K562 (cell line): Measurements from ENCODE around the gene HSPB8. TPM values are rescaled to one million over a fixed set of nuclear protein-coding genes. Genes with fewer than 3 reads are reported as not detected.
A peak's percentile ranks its signal among the peaks of the same experiment; 100 is the strongest.

Experiments
- ATAC-seq: fragments of 200-7000 bp; cut with Tn5 transposase; 3 replicates; pipeline ENCODE4 v1.9.1; 2020; ENCODE audit warnings: moderate library complexity
- BruUV-seq: library from RNA; stranded (reverse); fragments of 400-500 nt; replicated peaks from 2 replicates; lab custom pipeline; 2021; lab: Mats Ljungman, UMichigan
- CTCF ChIA-PET: fragments of 300-600 bp; formaldehyde crosslinking; extraction: SDS; loops from one replicate; lab custom pipeline; 2021; ENCODE audit warnings: low intra/inter-chr PET ratio; lab: Yijun Ruan, JAX
- POLR2A ChIA-PET: fragments of 300-600, 350-650 bp; sonication (Branson Sonifier 250); formaldehyde crosslinking; extraction: SDS; loops from one replicate; lab custom pipeline; 2021; ENCODE audit warnings: antibody characterized with exemption, inconsistent platforms; lab: Yijun Ruan, JAX
- DNase-seq, 4 experiments: peaks; one replicate each; pipeline versions ENCODE4 v3.0.0 to v3.0.0-alpha.2; 2011 to 2018; ENCODE audit warnings: low spot score in 3 of 4, mixed read lengths in 3 of 4; ENCODE audit errors: extremely low read depth in 1 of 4
- FAIRE-seq: peaks from 2 replicates; lab custom pipeline; 2011; peaks lifted over from hg19 to GRCh38; lab: Jason Lieb, UNC
- H2AFZ ChIP-seq: 2 replicates; pipeline ENCODE4 v1.6.0; 2011; ENCODE audit warnings: low read depth, low read length, control low read depth, inconsistent platforms
- H3K27ac ChIP-seq: fragments of 200-600 bp; 3 replicates; pipeline ENCODE4 v1.8.0; 2011; ENCODE audit warnings: low read depth, mild to moderate bottlenecking, control low read depth, inconsistent platforms, low read length, moderate library complexity, mixed read lengths; ENCODE audit errors: extremely low read depth
- H3K27me3 ChIP-seq, 2 experiments: fragments of 300-600 bp in 1 of 2; 2 replicates in 1 of 2; 3 replicates in 1 of 2; pipeline versions ENCODE4 v1.6.0 to v1.8.0; 2011; ENCODE audit warnings: inconsistent platforms in 2 of 2, low read length in 2 of 2, mild to moderate bottlenecking in 1 of 2, mixed read lengths in 1 of 2, moderate library complexity in 1 of 2; ENCODE audit not compliant: control insufficient read depth in 2 of 2, insufficient read depth in 2 of 2
- H3K36me3 ChIP-seq: fragments of 300-600 bp; 3 replicates; pipeline ENCODE4 v1.8.0; 2011; ENCODE audit warnings: mild to moderate bottlenecking, low read length, inconsistent platforms; ENCODE audit not compliant: control insufficient read depth, insufficient read depth
- H3K4me1 ChIP-seq, 2 experiments: fragments of 200-600 bp in 1 of 2; replicated peaks in 1 of 2; 2 replicates in 1 of 2; 3 replicates in 1 of 2; pipeline versions ENCODE4 v1.5.1 to v1.8.0; 2011; ENCODE audit warnings: inconsistent platforms in 2 of 2, low read length in 2 of 2, mild to moderate bottlenecking in 1 of 2, mixed read lengths in 1 of 2, moderate library complexity in 1 of 2; ENCODE audit not compliant: control insufficient read depth in 2 of 2, insufficient read depth in 2 of 2
- H3K4me2 ChIP-seq: 2 replicates; pipeline ENCODE4 v1.6.1; 2011; ENCODE audit warnings: low read length, control low read depth, inconsistent platforms, mixed read lengths; ENCODE audit not compliant: insufficient read depth
- H3K4me3 ChIP-seq: fragments of 200-600 bp; sonication (generic), shearing (Covaris generic); 2 replicates; pipeline ENCODE4 v1.5.1; 2016; ENCODE audit warnings: control low read depth, inconsistent platforms
- H3K79me2 ChIP-seq: fragments of 200-600 bp; 3 replicates; pipeline ENCODE4 v1.8.0; 2011; ENCODE audit warnings: low read length, inconsistent platforms; ENCODE audit not compliant: control insufficient read depth, insufficient read depth
- H3K9ac ChIP-seq, 2 experiments: 2 replicates each; pipeline versions ENCODE4 v1.6.0 to v1.6.1; 2011; ENCODE audit warnings: low read depth in 2 of 2, low read length in 2 of 2, control low read depth in 1 of 2, inconsistent platforms in 1 of 2, mild to moderate bottlenecking in 1 of 2, mixed read lengths in 1 of 2; ENCODE audit not compliant: insufficient read depth in 1 of 2
- H3K9me1 ChIP-seq: one replicate; pipeline ENCODE4 v1.6.0; 2011; ENCODE audit warnings: inconsistent platforms, mild to moderate bottlenecking, low read length, moderate library complexity; ENCODE audit not compliant: control insufficient read depth, insufficient read depth
- H3K9me3 ChIP-seq: replicated peaks from 2 replicates; pipeline ENCODE4 v1.5.1; 2011; ENCODE audit warnings: low read depth, low read length, inconsistent platforms; ENCODE audit not compliant: control insufficient read depth, insufficient read depth
- H4K20me1 ChIP-seq: replicated peaks from 2 replicates; pipeline ENCODE4 v1.6.1; 2011; ENCODE audit warnings: low read length, inconsistent platforms, mixed read lengths; ENCODE audit not compliant: control insufficient read depth, insufficient read depth
- ARHGAP35 ChIP-seq: fragments of 450-650 bp; IDR thresholded peaks from 2 replicates; pipeline ENCODE4 v1.6.1; 2018; ENCODE audit not compliant: partially characterized antibody
- ATF7 ChIP-seq: fragments of 450-650 bp; IDR thresholded peaks from 2 replicates; pipeline ENCODE4 v1.7.1; 2014; ENCODE audit warnings: mild to moderate bottlenecking, moderate library complexity
- C11orf30 ChIP-seq: fragments of 450-650 bp; IDR thresholded peaks from 2 replicates; pipeline ENCODE4 v1.6.1; 2016; ENCODE audit warnings: low read depth, mild to moderate bottlenecking
- FOS ChIP-seq: IDR thresholded peaks from 3 replicates; pipeline ENCODE4 v1.6.1; 2011; ENCODE audit not compliant: insufficient read length; ENCODE audit errors: extremely low read depth
- JUN ChIP-seq, 2 experiments: sonication (generic) in 1 of 2; formaldehyde crosslinking in 1 of 2; IDR thresholded peaks; 2 replicates each; pipeline versions ENCODE4 v1.6.1 to v1.8.0; 2012 to 2022; ENCODE audit warnings: borderline replicate concordance in 2 of 2, mild to moderate bottlenecking in 2 of 2, improper control_type of control experiment in 1 of 2, low read depth in 1 of 2, low read length in 1 of 2, missing genetic modification reagents in 1 of 2
- MAFG ChIP-seq: fragments of 450-650 bp; conservative IDR thresholded peaks from 2 replicates; pipeline ENCODE4 v1.6.1; 2016; ENCODE audit warnings: missing genetic modification characterization, missing compliant biosample characterization
- PHTF2 ChIP-seq: fragments of 250-450 bp; sonication (Bioruptor Pico); IDR thresholded peaks from 2 replicates; pipeline ENCODE4 v1.5.0; 2021; ENCODE audit warnings: mild to moderate bottlenecking
- SNRNP70 ChIP-seq: fragments of 200-400 bp; formaldehyde crosslinking; optimal IDR thresholded peaks from 2 replicates; pipeline ENCODE3; 2017; ENCODE audit warnings: low read depth, low read length
- U2AF2 ChIP-seq: fragments of 200-400 bp; formaldehyde crosslinking; optimal IDR thresholded peaks from 2 replicates; pipeline ENCODE3; 2017; ENCODE audit warnings: low read depth, mild to moderate bottlenecking, low read length
- YBX1 ChIP-seq: fragments of 450-650 bp; IDR thresholded peaks from 2 replicates; pipeline ENCODE4 v1.7.1; 2016; ENCODE audit warnings: mild to moderate bottlenecking
- ZBTB26 ChIP-seq: fragments of 450-650 bp; formaldehyde crosslinking; IDR thresholded peaks from 2 replicates; pipeline ENCODE4 v1.4.0; 2022; ENCODE audit warnings: missing genetic modification characterization
- ZNF316 ChIP-seq: fragments of 450-650 bp; IDR thresholded peaks from 2 replicates; pipeline ENCODE4 v1.6.1; 2016
- WGBS: fragments of 100-300 bp; shearing (Covaris generic); methylation state at CpG from one replicate; pipeline ENCODE4 v1.1.6; 2016; ENCODE audit warnings: low coverage, mixed read lengths; ENCODE audit not compliant: insufficient coverage; ENCODE audit errors: missing lambda C conversion rate; 5-methylcytosine and 5-hydroxymethylcytosine counted together
- in situ Hi-C: fragments of 300-500 bp; cut with MboI; formaldehyde crosslinking; loops from 4 replicates; pipeline ENCODE4 v1.15.0; 2018; ENCODE audit warnings: inconsistent platforms, mixed read lengths
- intact Hi-C: fragments of 100-400 bp; cut with micrococcal nuclease; formaldehyde crosslinking; loops from 2 replicates; pipeline ENCODE4 v1.14.2; 2022
- polyA plus RNA-seq, 8 experiments: library from polyadenylated mRNA; depleted of rRNA in 4 of 8; stranded (reverse) in 5 of 8; unstranded in 3 of 8; fragments of >200 nt; fragmentation: Nextera tagmentation in 2 of 8; fragmentation: Illumina TruSeq in 1 of 8; extraction: Ambion mirVana in 2 of 8; extraction: Trizol in 1 of 8; gene quantifications; 2 replicates each; pipeline versions ENCODE4 v1.2.1 to v1.2.3, GENCODE V29; 2011 to 2014; ENCODE audit warnings: inconsistent platforms in 1 of 8, missing spikeins in 1 of 8
- total RNA-seq, 7 experiments: library from RNA; depleted of rRNA in 6 of 7; stranded (reverse); fragments of >200 nt in 6 of 7; fragmentation: Illumina TruSeq in 2 of 7; extraction: Trizol in 2 of 7; gene quantifications; 2 replicates each; pipeline versions ENCODE4 v1.2.1 to v1.2.3, GENCODE V29; 2011 to 2021; ENCODE audit warnings: low replicate concordance in 1 of 7
- TF ChIP-seq, protein P1 (sequence below): fragments of 450-650 bp; IDR thresholded peaks from 2 replicates; pipeline ENCODE4 v1.6.1; 2014; ENCODE audit warnings: low read depth, mild to moderate bottlenecking, moderate library complexity, borderline replicate concordance
- TF ChIP-seq, protein P2 (sequence below): sonication (generic); formaldehyde crosslinking; IDR thresholded peaks from 2 replicates; pipeline ENCODE4 v1.8.0; 2022; ENCODE audit warnings: mild to moderate bottlenecking, missing genetic modification reagents

HSPB8 gene
- total and polyA plus RNA-seq, 9 of the 15 experiments (the other 6 are each of a cell fraction or from before 2014, with no cell fraction given) = 0.13 TPM; not detected in 8

DNA sequence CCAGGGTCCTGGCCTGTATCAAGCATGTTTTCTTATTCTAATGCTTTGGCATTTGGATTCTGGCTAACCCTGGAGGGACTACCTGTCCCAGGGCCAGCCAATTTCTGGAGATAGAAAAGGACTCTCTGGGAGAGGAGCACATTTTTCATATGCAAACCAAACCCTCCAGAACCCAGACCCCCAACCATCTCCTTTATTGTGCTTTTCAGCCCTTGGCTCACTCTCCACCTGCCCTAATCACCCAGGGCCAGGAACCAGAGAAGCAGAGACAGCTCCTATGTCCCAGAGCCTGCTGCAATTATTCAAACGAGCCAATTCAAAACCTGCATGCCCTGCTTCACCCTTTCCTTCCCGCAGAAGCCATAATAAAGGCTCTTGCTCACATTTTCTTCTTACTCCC is 23.8 kb downstream of the HSPB8 start (continued):
- TF ChIP-seq, protein P1, sequence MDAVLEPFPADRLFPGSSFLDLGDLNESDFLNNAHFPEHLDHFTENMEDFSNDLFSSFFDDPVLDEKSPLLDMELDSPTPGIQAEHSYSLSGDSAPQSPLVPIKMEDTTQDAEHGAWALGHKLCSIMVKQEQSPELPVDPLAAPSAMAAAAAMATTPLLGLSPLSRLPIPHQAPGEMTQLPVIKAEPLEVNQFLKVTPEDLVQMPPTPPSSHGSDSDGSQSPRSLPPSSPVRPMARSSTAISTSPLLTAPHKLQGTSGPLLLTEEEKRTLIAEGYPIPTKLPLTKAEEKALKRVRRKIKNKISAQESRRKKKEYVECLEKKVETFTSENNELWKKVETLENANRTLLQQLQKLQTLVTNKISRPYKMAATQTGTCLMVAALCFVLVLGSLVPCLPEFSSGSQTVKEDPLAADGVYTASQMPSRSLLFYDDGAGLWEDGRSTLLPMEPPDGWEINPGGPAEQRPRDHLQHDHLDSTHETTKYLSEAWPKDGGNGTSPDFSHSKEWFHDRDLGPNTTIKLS = no peak
- no peak for TF ChIP-seq ZBTB26 (CRISPR knock-in tag)

DNA sequence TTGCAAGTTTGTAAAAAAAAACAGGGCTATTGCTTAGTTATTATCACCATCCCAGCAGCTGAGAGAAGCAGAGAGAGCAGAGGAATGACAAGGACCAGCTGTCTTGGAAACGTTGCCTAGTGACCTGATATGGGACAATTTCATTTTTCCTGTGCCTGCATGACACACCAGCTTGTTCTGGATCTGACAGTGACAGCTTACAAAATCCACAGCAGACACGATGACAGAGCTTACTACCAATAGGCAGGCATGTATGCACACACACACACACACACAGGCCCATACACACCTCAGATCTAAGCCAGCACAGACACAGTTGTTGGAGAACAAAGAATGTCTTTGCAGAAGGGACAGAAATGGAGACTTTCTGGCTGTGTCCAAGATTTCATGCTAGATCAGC is 25.4 kb downstream of the HSPB8 start:
- 0% methylated on average over 2 of the region's 2 CpGs for WGBS
- Histone ChIP-seq H3K27me3 (no peaks in the 10 kb centered on the region; a peak in 2 of 5 replicates), H4K20me1 (no peaks in the 10 kb centered on the region), H3K79me2 (no peaks in the 10 kb centered on the region), H3K27ac (no peak overlapping the region), H3K9ac (no peak overlapping the region), H3K4me1 (no peaks in the 10 kb centered on the region), H3K36me3 (no peaks in the 10 kb centered on the region), H3K4me3 (no peak overlapping the region), H2AFZ (no peak overlapping the region), H3K9me1 (no peaks in the 10 kb centered on the region), H3K4me2 (no peak overlapping the region), H3K9me3 (no peaks in the 10 kb centered on the region)
- ATAC-seq (no peak), DNase-seq (no peak), FAIRE-seq (no peak)
- CTCF ChIA-PET = no interaction called here
- no TSS peak for BruUV-seq
- intact Hi-C loops = no loop called here
- TF ChIP-seq ARHGAP35 (no peak), YBX1 (no peak), ATF7 (no peak), PHTF2 (CRISPR knock-in tag) (no peak), MAFG (tag) (peak; percentile 27; the same call in 1 of the 2 replicates), ZNF316 (peak; percentile 26; the same call in 1 of the 2 replicates), C11orf30 (0 out of 2 replicates have a peak, but pooled peaks have one; percentile 6), JUN (IDR thresholded peaks at IDR 0.05; ENCODE audit: borderline replicate concordance, low read depth, low read length) (no peak), JUN (CRISPR knock-in tag; IDR thresholded peaks at IDR 0.05; ENCODE audit: borderline replicate concordance) (no peak), SNRNP70 (no peak), FOS (no peak), U2AF2 (no peak)
- TF ChIP-seq, protein P2, sequence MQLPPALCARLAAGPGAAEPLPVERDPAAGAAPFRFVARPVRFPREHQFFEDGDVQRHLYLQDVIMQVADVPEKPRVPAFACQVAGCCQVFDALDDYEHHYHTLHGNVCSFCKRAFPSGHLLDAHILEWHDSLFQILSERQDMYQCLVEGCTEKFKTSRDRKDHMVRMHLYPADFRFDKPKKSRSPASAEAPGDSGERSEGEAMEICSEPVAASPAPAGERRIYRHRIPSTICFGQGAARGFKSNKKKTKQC (CRISPR knock-in tag) = no peak
- in situ Hi-C loops = no loop called here
- POLR2A ChIA-PET = no interaction called here
